SH-SY5Y (cell line): ENCODE results near the gene CDH4.

ENCODE experiments used
- GATA2 ChIP-seq: IDR thresholded peaks from 2 replicates; pipeline ENCODE4 v1.6.1; 2011; ENCODE audit warnings: mild to moderate bottlenecking, low read depth, low read length
- GATA3 ChIP-seq: IDR thresholded peaks from 2 replicates; pipeline ENCODE4 v1.6.1; 2011; ENCODE audit warnings: low read depth, mild to moderate bottlenecking, low read length, moderate library complexity

DNA sequence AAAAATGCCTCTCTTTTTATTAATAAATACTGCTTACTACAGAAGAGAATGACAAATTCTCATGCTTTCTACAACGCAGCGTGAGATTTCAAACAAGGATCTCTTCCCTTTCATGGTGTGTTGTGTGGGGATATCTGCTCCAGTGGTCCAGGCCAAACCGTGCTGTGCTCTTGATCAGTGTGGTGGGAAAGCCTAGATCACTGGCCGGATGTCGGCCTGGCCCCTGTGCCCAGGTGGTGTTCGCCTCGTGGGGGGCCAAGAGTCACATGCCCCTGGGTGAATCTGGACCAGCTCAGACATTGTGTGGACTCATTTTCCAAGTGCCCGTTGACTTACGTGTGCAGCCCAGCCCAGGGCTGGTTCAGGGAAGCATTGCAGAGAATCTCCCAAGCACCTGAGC is 4.3 kb downstream of the CDH4 start:
- TF ChIP-seq GATA2 (no peak), GATA3 (no peak)
